GM18507 (cell line): ENCODE data around the gene TMEM14B.
"Not testable (repeated sequence)": the region's sequence is repeated elsewhere in the genome, so short reads cannot be mapped to it uniquely, and the experiment has no call there.

Experiments
- DNase-seq: peaks from one replicate; pipeline ENCODE4 v3.0.0; 2011; ENCODE audit warnings: low read depth; ENCODE audit not compliant: insufficient read length; ENCODE audit errors: extremely low spot score
- FAIRE-seq: peaks from 2 replicates; lab custom pipeline; 2011; peaks lifted over from hg19 to GRCh38; lab: Jason Lieb, UNC

The TMEM14B gene

GRCh38 chr6:10742251-10742650 is 5.4 kb upstream of the TMEM14B start:
- no peak for FAIRE-seq
- DNase-seq = no peak

DNA sequence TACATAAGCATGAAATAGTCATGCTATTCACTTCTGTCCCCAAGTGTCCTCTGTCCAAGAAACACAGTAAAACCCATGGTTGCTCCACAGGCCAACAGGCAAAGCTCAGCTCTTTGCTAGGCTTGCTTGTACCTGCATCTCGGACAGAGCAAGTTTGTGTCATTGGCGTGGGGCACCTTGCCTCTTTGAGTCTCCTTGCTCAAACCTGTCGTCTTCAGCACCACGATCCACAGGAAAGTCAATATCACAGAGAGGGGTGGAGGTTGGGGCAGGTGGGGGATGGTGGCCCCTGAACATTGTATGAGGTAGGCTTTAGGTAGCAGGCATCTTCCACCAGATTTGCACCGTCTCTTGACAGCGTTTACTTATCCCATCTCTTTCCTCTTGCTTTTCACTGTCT is 4.1 kb upstream of the TMEM14B start:
- FAIRE-seq = no peak
- DNase-seq = no peak

DNA sequence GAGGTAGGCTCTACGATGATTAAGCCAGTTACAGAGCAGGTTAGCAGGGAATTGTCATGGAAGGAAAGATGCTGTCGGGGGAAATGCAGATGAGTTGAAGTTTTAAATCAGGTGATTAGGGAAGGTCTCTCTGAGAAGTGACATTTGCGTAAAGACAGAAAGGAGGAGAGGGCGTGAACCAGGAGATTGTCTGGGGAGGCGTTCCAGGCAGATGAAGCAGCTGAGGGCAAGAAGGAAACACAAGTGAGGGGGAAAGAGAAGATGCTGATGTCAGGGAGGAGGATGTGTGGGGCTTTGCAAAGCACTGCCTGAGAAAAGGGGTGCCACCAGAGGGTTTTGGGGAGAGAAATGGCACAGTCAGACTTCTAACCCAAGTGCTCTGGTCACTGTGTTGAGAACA is 2.5 kb upstream of the TMEM14B start:
- no peak for DNase-seq
- no peak for FAIRE-seq

GRCh38 chr6:10746915-10747250 is 722 bp upstream of the TMEM14B start:
- no peak for FAIRE-seq

DNA sequence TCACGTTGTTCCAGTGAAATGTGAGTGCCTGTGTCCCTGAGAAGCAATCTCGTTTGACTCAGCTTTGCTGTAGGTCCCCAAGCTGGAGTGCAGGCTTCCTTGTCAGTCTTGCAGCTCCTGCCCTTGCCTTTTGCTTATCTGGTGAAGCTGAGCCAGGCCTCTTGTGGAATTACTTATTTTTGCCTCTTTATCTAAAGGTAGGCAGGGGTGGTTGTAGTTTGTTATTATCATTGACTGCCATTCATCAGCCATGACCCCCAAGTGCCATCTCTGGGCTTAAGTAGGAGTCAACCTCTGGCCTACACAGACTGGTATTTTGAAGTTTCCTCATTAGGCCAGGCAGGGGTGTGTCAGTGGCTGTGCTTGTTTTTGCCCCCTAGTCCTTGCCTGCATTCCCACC is 2.1 kb downstream of the TMEM14B start:
- FAIRE-seq (no peak), DNase-seq (no peak)

More at GRCh38 chr6:10746915-10747250, 722 bp upstream of the TMEM14B start:
- no peak for DNase-seq

DNA sequence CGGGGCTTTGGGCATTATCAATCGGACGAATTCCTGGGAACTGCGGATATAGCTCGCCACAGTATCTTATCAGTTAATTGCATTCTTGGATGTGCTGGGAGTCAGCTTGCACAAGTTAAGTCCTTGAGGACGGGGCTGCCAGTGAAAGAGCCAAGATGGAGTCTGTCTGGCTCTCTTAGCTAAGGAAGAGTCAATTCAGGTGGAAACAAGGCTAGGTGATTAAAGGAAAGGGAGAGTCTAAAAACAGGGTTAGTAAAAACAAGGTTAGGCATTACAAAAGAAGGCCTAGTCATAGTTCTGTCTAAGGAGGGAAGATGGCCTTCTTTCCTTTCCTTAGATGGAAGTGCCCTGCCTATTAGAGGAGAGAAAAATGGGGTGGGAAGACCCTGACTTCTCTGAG is 3.0 kb downstream of the TMEM14B start:
- FAIRE-seq, DNase-seq: not testable (repeated sequence)

- not testable (repeated sequence) for FAIRE-seq, DNase-seq
Observed at GRCh38 chr6:10751757-10752156, 4.2 kb downstream of the TMEM14B start.

DNA sequence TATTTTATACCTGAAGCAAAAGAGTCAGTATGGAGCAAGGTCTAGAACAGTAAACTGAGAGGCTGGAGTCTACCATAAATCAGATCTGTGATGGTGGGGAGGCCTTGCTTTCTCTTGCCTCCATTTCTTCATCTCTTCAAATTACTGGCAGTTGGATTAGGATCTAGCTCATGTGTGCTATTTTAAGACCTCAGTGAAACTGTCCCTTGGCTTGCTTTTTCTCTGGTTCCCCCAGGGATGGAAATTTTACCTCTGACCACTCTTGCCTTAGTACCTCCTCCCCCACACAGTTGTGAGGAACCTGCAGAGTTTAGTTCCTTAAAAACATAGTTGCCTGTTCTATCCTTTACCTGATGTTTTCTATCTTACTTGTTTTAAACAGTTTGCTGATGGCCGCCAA is 8.5 kb downstream of the TMEM14B start:
- FAIRE-seq = no peak
- no peak for DNase-seq

DNA sequence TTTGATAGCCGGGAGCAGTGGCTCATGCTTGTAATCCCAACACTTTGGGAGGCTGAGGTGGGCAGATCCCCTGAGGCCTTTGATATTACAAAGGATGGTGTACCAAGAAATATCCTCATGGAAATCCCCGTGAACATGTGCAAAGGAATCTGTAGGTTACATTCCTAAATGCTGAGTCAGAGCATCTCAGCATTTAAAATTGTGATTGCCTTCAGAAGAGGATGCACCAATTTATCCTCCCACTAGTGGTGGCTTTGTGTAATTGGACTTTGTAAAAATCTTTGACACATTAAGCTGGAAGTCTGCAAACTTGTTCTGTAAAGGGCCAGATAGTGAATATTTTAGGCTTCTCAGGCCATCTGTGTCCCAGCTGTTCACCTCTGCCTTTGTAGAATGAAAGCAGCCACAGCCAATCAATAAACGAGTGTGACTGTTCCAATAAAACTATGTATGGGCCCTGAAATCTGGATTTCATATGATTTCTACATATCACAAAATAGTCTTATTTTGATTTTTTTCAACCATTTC is 11.8 kb downstream of the TMEM14B start:
- DNase-seq = peak; percentile 23
- FAIRE-seq = peak; percentile 77

- no peak for DNase-seq
- no peak for FAIRE-seq
Observed at GRCh38 chr6:10759884-10760329, 12.3 kb downstream of the TMEM14B start.

DNA sequence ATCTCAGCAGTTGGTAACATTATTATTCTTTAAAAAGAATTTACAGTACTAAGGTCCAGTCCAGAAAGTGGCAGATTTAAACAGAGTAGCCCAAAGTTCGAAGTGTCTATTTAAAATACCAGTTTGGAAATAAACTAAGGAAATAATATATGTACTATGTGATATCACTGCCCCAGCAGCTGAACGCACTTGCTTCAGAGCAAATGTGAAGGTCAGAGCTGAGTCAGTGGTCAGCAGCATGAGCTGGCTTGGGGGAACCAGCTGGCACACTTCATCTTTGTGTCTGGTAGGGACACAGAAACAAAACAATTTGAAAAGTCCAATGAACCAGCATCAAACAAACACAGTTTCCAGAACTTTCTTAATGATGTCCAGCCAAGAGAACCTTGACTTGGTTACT is 15.4 kb downstream of the TMEM14B start:
- FAIRE-seq (no peak), DNase-seq (no peak)

GRCh38 chr6:10769419-10769818 is 21.8 kb downstream of the TMEM14B start:
- FAIRE-seq (no peak), DNase-seq (no peak)

- FAIRE-seq (no peak), DNase-seq (no peak)
Observed at GRCh38 chr6:10771371-10771894, 23.8 kb downstream of the TMEM14B start.

GRCh38 chr6:10778230-10778629 is 30.6 kb downstream of the TMEM14B start:
- DNase-seq (no peak), FAIRE-seq (no peak)

GRCh38 chr6:10779076-10779475 is 31.5 kb downstream of the TMEM14B start:
- DNase-seq = no peak
- no peak for FAIRE-seq

DNA sequence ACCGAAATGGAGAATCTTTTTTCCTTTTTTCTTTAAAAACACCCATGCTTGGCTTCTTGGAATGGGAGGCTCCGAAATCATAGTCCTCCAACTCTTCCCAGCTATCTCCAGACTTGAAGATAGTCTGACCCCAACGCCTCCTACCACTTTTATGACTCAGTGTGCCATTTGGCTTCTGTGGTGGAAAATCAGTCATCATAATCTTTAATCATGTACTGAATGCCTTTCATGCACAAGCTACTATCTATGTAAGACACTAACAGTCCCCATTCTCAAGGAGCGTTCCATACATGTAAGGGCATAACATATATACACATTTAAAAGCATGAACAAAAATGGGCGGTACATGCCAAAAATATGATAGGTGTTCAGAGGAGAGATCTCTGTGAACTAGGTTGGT is 44.1 kb downstream of the TMEM14B start:
- DNase-seq = no peak
- FAIRE-seq = no peak

- DNase-seq = no peak
- no peak for FAIRE-seq
Observed at GRCh38 chr6:10792101-10792500, 44.5 kb downstream of the TMEM14B start.

DNA sequence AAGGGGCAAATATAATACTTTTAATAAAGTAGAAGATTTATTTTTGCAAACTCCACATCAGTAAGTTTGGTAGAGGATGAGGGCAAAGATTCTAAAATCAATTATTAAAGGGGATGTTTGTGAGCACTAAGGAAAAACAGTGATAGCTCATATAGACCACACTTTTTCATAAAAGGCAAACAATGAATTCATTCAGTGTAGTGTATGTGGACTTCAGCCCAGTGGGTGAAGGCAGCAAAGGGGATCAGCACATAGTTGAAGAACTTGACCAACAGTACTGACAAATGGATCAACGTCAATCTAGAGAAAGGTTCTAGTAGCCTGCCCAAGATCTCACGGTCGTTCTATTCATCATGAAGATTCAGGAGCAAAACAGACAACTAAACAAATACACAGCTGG is 45.4 kb downstream of the TMEM14B start:
- DNase-seq (no peak), FAIRE-seq (no peak)

- no peak for FAIRE-seq
- no peak for DNase-seq
Observed at GRCh38 chr6:10793695-10794094, 46.1 kb downstream of the TMEM14B start.

DNA sequence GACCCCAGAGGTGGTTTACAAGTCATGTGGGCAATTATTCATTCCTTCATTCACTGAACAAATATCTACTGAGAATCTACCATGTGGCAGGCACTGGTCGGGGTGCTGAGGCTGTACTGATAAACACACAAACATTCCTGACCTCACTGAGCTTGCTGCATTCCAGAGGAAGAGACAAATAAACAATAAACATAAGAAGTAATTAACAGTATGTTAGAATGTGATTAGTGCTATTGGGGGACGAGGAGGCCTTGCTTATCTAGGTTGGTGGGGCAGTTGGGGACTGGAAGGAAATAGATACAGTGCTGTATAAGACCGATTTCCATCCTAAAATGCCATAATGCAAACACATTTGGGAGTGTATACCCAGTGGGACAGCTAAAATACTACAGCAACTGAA is 46.6 kb downstream of the TMEM14B start:
- DNase-seq (no peak), FAIRE-seq (no peak)

DNA sequence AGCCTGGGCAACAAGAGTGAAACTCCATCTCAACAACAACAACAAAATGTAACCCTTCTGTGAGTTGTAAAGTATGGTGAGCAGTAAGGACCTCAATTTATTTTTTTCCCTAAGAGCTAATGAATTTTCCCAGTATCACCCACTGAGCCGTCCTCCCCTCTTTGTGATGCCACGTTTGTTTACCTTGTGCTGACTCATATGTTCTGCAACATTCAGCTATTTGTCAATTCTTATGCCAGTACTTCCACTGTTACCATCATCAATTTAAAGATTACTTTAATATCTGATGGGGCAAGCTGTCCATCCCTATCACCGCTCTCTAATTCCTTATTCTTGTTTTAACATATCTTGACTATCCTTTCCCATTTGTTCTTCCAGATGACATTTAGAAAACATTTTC is 53.2 kb downstream of the TMEM14B start:
- FAIRE-seq (no peak), DNase-seq (no peak)
